Measurements from ENCODE around the gene MED15. TPM values are rescaled to one million over a fixed set of nuclear protein-coding genes. Genes with fewer than 3 reads are reported as not detected.
A peak's percentile ranks its signal among the peaks of the same experiment; 100 is the strongest.

Gene MED15
- total and polyA plus RNA-seq, 2 of the 8 experiments (the other 6 are each of a cell fraction or from before 2014, with no cell fraction given) = 28.3 to 57.1 TPM

- TF ChIP-seq POLR2AphosphoS5 (IDR thresholded peaks at IDR 0.05; ENCODE audit: low read depth, low read length) (peak; percentile 74; the same call in 1 of the 2 replicates), USF2 (IDR thresholded peaks at IDR 0.05; ENCODE audit: low read length) (no peak), CREB1 (IDR thresholded peaks at IDR 0.05) (peak; percentile 17), MAX (IDR thresholded peaks at IDR 0.05) (no peak; the same call in 1 of the 2 replicates), BRCA1 (IDR thresholded peaks at IDR 0.05; ENCODE audit: low read depth, low read length) (no peak), YY1 (IDR thresholded peaks at IDR 0.05; ENCODE audit: low read depth, low read length) (peak; percentile 78), PHF8 (conservative IDR thresholded peaks at IDR 0.05; ENCODE audit: low read depth, low read length) (peak; percentile 77), TAF1 (IDR thresholded peaks at IDR 0.05; ENCODE audit: low read depth, low read length) (peak; percentile 61; the same call in 1 of the 2 replicates), RFX5 (IDR thresholded peaks at IDR 0.05; ENCODE audit: borderline replicate concordance, low read depth, low read length) (no peak), EGR1 (IDR thresholded peaks at IDR 0.05; ENCODE audit: borderline replicate concordance, low read depth, low read length) (peak; percentile 52; the same call in 1 of the 2 replicates), POLR2A (IDR thresholded peaks at IDR 0.05; ENCODE audit: control extremely low read depth in 1 of 2, low read depth in 2 of 2, low read length in 2 of 2) (peak in 1 of 2 experiments; percentile 78; a peak in 2 of 3 replicates), TAF7 (optimal IDR thresholded peaks at IDR 0.05; ENCODE audit: borderline replicate concordance, low read depth, low read length) (peak; percentile 53), TBP (IDR thresholded peaks at IDR 0.05; ENCODE audit: low read depth, low read length) (peak; percentile 73), ZNF274 (IDR thresholded peaks at IDR 0.05; ENCODE audit: borderline replicate concordance, extremely low read depth, low read length) (no peak), SAP30 (IDR thresholded peaks at IDR 0.05; ENCODE audit: insufficient read depth, insufficient replicate concordance, low read length) (peak; percentile 44), CBX8 (IDR thresholded peaks at IDR 0.05; ENCODE audit: borderline replicate concordance, low read depth, low read length) (no peak), SIX5 (IDR thresholded peaks at IDR 0.05; ENCODE audit: low read depth, low read length) (peak; percentile 96), ASH2L (IDR thresholded peaks at IDR 0.05; ENCODE audit: low read length) (peak; percentile 93), EP300 (IDR thresholded peaks at IDR 0.05; ENCODE audit: borderline replicate concordance in 1 of 2, low read depth in 2 of 2, low read length in 2 of 2) (peak in 1 of 2 experiments; percentile 15; a peak in 1 of 3 replicates), SIN3A (conservative IDR thresholded peaks at IDR 0.05 in 1 of 2, IDR thresholded peaks at IDR 0.05 in 1 of 2; ENCODE audit: low read depth in 1 of 2, low read length in 2 of 2) (peak in 1 of 2 experiments; percentile 92; a peak in 2 of 4 replicates), ATF3 (IDR thresholded peaks at IDR 0.05; ENCODE audit: insufficient read depth, low read depth, low read length) (0 out of 2 replicates have a peak, but pooled peaks have one; percentile 35), POU5F1 (IDR thresholded peaks at IDR 0.05; ENCODE audit: low read depth, low read length) (no peak; the same call in 1 of the 2 replicates)
These were observed at the start of gene MED15 (continued) for GRCh38 chr22:20507253-20508066.

Measured in H1 (cell line).